ENCODE measurements around the gene PRR7. TPM values are rescaled to one million over a fixed set of nuclear protein-coding genes. Genes with fewer than 3 reads are reported as not detected.

The PRR7 gene, protein sequence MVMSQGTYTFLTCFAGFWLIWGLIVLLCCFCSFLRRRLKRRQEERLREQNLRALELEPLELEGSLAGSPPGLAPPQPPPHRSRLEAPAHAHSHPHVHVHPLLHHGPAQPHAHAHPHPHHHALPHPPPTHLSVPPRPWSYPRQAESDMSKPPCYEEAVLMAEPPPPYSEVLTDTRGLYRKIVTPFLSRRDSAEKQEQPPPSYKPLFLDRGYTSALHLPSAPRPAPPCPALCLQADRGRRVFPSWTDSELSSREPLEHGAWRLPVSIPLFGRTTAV
- total RNA-seq = 3.7 and 8.6 TPM in 2 replicates

DNA sequence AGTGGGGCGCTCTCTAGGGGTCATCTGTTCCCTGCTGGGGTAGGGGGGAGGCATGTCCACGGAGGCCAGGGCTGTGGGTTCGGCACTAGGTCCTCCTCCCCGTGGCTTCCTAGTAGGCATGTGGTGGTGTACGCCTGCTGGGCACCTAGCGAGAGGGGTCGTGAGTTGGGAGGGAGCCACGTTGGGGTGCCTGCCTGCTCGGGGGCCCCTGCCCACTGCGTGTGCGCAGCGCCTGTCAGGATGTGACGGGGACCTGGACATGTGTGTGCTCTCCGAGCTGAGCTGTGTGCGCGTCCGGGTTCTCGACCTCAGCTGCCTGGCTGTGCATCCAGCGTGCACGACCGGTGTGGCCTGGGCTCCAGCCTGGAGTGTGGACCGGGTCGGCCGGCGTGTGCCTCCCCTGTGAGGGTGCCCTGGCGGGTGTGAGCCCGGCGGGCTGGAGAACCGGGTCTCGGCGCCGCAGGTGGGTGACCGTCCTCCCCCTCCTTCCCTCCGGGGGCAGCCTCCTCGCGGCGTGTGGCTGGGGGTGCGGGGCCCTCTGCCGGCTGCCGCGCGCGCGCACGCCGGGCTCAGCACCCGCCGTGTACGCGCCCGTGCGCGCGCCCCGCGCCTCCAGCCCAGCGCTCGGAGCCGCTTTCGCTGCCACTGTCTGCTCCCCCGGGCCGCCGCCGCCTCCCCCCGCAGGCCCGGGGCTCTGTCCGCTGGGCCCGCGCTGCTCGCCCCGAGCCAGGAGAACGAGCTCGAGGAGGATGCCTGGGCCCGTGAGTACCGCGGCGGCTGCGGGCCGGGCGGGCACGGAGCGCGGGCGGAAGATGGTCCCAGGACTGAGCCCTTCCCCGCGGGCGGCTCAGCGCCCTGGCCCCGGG, at the start of gene PRR7:
PRR7 (plus strand) TSS at position 615 of the 866 bp plus-strand sequence. CDS start 8,254 bp downstream, outside the sequence.

DNA sequence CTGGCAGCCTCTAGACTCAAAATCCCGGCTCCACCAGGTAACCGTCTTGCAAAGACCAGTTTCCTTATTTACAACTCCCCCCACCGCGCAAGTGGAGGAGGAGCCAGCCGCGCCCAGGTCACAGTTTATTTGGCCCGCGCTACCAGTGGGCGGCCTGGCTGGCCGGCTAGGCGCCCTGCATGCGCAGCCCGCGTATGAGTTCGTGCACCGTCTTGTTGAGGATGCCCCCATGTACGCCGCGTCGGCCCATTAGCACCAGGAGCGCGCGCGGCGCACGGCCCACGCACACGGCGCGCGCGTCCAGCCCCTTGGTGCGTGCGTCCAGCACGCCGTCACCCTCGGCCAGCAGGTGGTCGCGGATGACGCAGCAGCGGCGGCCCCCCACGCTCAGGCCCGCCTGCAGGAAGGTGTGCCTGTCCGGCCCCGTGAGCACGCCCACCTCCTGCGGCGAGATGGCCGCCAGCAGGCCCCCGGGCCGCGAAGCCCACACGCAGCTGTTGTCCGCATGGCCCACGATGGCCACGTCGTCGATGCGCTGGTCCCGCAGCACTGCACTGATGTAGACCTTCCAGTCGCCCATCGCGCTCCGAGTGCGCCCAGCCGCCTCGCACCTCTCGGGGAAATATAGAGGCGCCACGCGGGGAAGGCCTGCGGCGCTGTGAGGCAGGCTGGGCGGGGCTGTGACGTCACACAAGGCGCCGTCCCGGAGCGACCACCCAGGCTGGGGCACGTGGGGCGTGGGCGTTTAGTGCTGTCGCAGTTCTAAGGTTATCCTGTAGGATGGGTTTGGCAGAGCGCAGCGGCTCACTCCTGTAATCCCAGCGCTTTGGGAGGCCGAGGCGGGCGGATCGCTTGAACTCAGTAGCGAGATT, 46.4 kb upstream of the PRR7 start, which contains the start of gene PFN3:
PFN3 (minus strand) TSS at position 665 of the 872 bp plus-strand sequence; CDS start at position 580, 85 bp downstream.

DNA sequence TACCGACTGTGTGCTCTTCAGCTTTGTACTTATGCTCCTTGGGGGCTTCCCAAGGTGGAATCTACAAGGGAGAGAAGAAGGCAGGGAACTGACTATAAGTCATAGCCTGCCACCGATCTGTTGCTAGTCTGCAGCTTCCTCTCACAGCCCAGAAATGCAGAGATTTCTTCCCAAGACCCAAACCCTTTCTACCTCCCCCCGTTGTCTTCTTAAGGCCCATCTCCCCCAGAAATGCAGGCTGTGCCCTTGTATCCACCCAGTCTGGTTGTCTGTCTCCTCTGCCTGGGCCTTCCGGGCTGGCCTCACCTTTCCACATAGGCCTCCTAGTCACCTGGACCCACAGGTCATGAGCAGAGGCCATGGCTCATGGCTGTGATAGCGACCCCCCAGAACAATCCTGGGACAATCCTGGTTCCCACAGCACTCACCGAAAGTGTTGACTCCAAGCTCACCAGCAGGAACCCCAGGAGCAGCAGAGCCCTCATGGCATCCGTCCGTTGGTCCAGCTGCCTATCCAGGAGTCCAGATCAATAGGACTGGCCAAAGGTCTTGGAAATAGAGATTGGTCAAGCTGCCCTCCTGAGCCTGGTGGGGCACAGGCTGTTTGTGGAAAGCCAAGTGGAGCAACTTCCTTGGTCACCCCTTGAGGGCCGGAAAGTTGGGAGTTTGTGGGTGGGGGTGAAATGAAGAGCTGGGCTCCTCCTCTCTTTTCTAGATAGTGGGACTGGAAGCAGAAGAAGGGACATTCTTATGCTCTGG, 37.4 kb upstream of the PRR7 start, which contains the start of gene F12:
F12 (minus strand) TSS at position 522 of the 759 bp plus-strand sequence; CDS start at position 485, 37 bp downstream.

DNA sequence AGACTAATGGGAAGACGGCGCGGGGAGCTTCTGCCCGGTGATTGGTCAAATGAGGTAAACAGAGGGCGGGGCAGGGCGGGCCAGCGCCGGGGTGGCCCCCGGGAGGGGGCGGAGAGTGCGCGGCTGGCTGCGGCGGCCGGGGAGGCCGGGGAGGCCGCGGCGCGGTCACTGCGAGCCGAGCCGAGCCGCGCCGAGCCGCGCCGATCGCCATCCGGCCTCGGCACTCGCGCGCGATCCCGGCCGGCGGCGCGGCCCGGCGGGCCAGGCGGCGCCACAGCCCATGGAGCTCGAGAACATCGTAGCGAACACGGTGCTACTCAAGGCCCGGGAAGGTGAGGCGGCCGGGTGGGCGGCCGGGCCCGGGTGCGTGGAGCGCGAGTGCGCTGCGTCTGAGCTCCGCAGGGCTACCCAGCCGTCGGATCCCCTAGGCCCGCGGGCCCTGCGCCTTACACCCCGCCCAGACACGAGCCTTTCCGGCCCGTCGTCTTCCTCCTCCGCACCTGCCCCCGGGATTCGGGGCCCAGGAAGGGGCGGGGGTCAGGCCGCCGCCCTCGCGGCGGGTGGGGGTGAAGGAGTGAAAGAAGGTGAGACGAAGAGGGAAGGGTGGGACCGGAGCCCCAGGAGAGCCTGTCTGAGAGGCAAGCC, 19.9 kb upstream of the PRR7 start, which contains the start of gene GRK6:
GRK6 (plus strand) TSS at position 111 of the 645 bp plus-strand sequence; CDS start at position 281, 170 bp downstream.

DNA sequence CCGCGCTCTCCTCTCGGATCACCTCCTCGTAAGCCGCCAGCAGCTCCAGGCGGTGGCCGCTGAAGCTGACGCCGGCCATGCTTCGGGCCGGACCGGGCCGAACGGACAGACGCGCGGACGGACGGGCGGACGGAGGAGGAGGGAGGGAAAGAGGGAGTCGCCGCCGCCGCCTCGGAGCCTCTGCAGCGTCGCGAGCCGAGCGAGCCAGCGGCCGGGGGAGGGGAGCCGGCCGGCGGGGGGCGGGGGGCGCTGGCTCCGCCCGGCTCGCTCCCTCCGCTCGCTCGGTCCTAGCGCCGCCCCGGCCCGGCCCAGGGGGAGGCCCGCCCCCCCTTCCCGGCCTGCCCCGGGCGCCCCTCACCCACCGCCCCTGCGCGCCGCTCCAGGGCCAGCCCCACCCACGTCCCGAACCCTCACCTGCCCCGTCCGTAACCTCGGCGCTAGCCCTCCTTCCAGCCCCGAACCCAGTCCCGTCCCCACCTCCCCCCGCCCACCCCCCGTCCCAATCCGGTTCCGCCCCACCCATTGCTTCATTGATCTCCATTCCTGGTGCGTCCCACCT, 26.9 kb downstream of the PRR7 start, which contains the start of gene DBN1:
DBN1 (minus strand) TSS at position 192 of the 559 bp plus-strand sequence; CDS start at position 79, 113 bp downstream.

DNA sequence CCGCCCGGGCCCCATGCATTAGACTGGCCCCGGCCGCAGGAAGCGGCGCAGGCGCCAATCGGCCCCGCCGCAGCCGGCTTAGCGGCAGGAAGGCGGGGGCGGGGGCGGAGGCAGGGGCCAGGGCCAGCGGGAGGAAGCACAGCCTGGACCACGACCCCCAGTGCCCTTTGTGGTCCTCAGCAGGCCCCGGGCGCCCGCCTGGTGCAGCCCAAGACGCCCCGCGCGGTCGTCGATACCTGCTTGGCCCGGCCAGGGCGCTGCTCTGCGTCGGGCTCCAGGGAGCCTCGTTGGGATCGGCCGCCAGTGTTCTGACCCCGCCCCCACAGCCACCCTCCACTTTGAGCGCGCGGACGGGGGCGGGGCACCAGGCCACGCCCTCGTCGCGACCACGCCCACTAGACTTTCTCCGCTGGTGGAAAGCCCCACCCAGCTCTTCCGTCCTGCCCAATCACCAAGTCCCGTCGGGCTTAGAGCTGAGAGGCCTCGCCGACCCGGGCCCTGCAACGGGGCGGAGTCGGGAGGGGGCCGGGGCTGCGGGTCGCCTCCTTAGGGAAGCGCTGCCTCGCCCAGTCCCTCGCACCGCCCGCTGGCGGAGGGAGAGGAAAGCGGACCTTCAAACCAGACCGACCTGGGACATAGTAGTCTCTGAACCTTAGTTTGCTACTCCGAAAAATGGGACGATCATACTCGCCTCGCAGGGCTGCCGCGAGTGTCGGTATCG, 50.8 kb downstream of the PRR7 start, which contains the start of gene PDLIM7:
PDLIM7 (minus strand) TSS at position 313 of the 721 bp plus-strand sequence. CDS start 1,092 bp downstream, outside the sequence.

Other genes starting within 250 kb of the PRR7 start
- 10.7 and 35.5 TPM in 2 replicates for gene RAB24, start 143.1 kb upstream of the PRR7 start, total RNA-seq
- gene PRELID1, start 143.0 kb upstream of the PRR7 start, total RNA-seq = 99.4 and 145 TPM in 2 replicates
- gene MXD3, start 134.9 kb upstream of the PRR7 start, total RNA-seq = 1.8 and 10.6 TPM in 2 replicates
- 242 and 674 TPM in 2 replicates for gene LMAN2, start 95.1 kb upstream of the PRR7 start, total RNA-seq
- 4.7 and 6.6 TPM in 2 replicates for gene RGS14, start 88.9 kb upstream of the PRR7 start, total RNA-seq
- gene SLC34A1, start 62.4 kb upstream of the PRR7 start, total RNA-seq = not detected in 2 replicates
- gene PFN3, start 46.2 kb upstream of the PRR7 start, total RNA-seq = not detected in 2 replicates
- gene F12, start 37.2 kb upstream of the PRR7 start, total RNA-seq = 0.22 and 0.57 TPM in 2 replicates
- gene GRK6, start 20.1 kb upstream of the PRR7 start, total RNA-seq = 35.9 and 47.4 TPM in 2 replicates
- 125 and 151 TPM in 2 replicates for gene DBN1, start 26.8 kb downstream of the PRR7 start, total RNA-seq
- 153 and 326 TPM in 2 replicates for gene PDLIM7, start 50.8 kb downstream of the PRR7 start, total RNA-seq
- 2.2 and 4.2 TPM in 2 replicates for gene DOK3, start 63.0 kb downstream of the PRR7 start, total RNA-seq
- 80.2 and 88.6 TPM in 2 replicates for gene DDX41, start 70.1 kb downstream of the PRR7 start, total RNA-seq
- 27.6 and 27.9 TPM in 2 replicates for gene FAM193B, start 107.7 kb downstream of the PRR7 start, total RNA-seq
- 164 and 297 TPM in 2 replicates for gene TMED9, start 145.4 kb downstream of the PRR7 start, total RNA-seq
- 43.1 and 43.5 TPM in 2 replicates for gene B4GALT7, start 153.3 kb downstream of the PRR7 start, total RNA-seq

Data from placental pericyte (primary cell).